T-helper 17 cell (primary cell): ENCODE measurements around the gene EPPIN. TPM values are rescaled to one million over a fixed set of nuclear protein-coding genes. Genes with fewer than 3 reads are reported as not detected.
"Not testable (repeated sequence)": the region's sequence is repeated elsewhere in the genome, so short reads cannot be mapped to it uniquely, and the experiment has no call there.

Experiments
- ATAC-seq: fragments of 150-1000 bp; cut with Tn5 transposase; 2 replicates; pipeline ENCODE4 v1.10.0; 2021; ENCODE audit warnings: mild to moderate bottlenecking, moderate library complexity
- DNase-seq, 3 donors: peaks; one replicate each; pipeline versions ENCODE4 v3.0.0 to v3.0.0-alpha.2; 2020 to 2021
- H3K9me3 ChIP-seq: one replicate; pipeline ENCODE4 v1.7.0; 2013; ENCODE audit warnings: low read length, mild to moderate bottlenecking; ENCODE audit not compliant: control insufficient read depth, poor library complexity, severe bottlenecking
- H3K27ac Mint-ChIP-seq: one replicate; pipeline ENCODE4 v1.8.0; 2022; ENCODE audit warnings: mild to moderate bottlenecking, moderate library complexity, mixed read lengths
- H3K27me3 Mint-ChIP-seq: one replicate; pipeline ENCODE4 v1.8.0; 2022; ENCODE audit warnings: mixed read lengths
- H3K36me3 Mint-ChIP-seq: one replicate; pipeline ENCODE4 v1.8.0; 2022; ENCODE audit warnings: low read depth, mixed read lengths
- H3K4me1 Mint-ChIP-seq: one replicate; pipeline ENCODE4 v1.8.0; 2022; ENCODE audit warnings: mild to moderate bottlenecking, mixed read lengths
- H3K4me3 Mint-ChIP-seq: one replicate; pipeline ENCODE4 v1.8.0; 2022; ENCODE audit warnings: mild to moderate bottlenecking, moderate library complexity, mixed read lengths
- total RNA-seq, 4 donors: library from RNA in 2 of 4; stranded (reverse) in 2 of 4; gene quantifications; one replicate each; pipeline ENCODE4 v1.2.3 and lab custom pipeline; 2022 to 2026

Gene EPPIN
- total RNA-seq (not detected), total RNA-seq (lab: John Stamatoyannopoulos, UW) (0 reads per million in 2 donors)

DNA sequence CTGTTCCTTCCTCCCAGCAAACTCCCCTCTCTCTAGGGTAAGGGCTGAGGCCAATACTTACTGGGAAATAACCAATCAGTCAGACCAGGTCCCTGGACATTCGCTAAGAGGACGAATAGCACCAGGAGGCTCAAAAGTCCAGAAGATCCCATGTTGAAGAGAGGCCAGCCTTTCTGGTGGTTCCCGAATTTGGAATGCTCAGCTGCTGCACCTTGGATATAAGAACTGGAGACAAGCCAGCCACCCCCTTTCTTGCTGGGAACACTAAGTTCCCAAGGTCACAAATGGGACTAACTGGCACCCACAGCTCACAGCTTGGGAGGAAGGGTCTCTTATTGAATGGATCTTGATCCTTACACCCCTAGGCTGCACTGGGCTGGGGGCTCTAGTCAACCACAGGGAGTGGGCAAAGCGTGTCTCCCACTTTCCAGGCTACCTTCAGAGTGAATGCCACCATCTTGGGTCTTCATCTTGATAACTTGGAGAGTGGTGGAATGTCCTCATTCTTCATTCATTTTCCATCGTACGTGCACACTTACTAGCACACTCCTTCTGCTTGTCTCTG, at the start of gene EPPIN:
EPPIN (minus strand) TSS at position 196 of the 565 bp plus-strand sequence; CDS start at position 152, 44 bp downstream.
- DNase-seq (no peak), ATAC-seq (no peak)
- Mint-ChIP-seq H3K36me3 (peaks cover 5% of the 10 kb centered on the region), H3K4me1 (peaks cover 2% of the 10 kb centered on the region), H3K27me3 (peaks cover 52% of the 10 kb centered on the region), H3K4me3 (no peak within 1 kb of the TSS), H3K27ac (no peak within 1 kb of the TSS)
- no peaks in the 10 kb centered on the region for H3K9me3 ChIP-seq

DNA sequence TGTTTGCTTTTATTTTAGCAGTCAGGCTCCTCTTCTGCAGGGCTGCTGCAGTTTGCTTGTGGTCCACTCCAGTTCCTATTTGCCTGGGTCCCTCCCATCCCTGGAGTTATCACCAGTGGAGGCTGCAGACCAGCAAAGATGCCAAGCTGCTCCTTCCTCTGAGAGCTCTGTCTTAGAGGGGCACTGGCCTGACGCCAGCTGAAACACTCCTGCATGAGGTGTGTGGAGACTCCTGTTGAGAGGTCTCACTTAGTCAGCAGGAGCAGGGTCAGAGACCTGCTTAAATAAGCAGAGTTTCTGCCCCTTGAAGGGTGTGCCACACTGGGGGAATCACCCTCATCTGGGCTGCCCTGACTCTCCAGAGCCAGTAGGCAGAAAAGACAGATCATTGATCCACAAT, 48.0 kb upstream of the EPPIN start:
- Mint-ChIP-seq H3K4me3 (no peak overlapping the region), H3K27ac (no peak overlapping the region), H3K4me1 (no peaks in the 10 kb centered on the region), H3K27me3 (peaks cover 76% of the 10 kb centered on the region), H3K36me3 (no peaks in the 10 kb centered on the region)
- no peak for DNase-seq
- no peaks in the 10 kb centered on the region for H3K9me3 ChIP-seq
- ATAC-seq, result no peak

DNA sequence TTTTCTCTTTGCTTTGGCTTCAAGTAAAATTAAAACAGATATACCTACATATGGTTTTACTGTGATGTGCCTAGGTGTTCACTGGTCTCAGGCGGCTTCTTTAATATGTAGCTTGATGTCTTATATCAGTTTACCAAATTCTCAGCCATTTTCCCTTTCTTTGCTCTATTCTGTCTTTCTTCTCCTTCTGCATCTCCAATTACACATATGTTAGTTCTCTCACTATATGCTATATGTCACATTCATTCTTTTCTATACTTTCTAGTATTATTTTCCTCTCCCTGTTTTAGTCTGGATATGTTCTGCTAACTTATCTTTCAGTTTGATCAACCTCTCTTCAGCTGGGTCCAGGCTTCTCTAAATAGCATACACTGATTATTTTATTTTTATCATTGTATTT, 46.3 kb upstream of the EPPIN start:
- H3K36me3 Mint-ChIP-seq, result no peaks in the 10 kb centered on the region
- H3K4me3 Mint-ChIP-seq, result no peak overlapping the region
- ATAC-seq, result no peak

DNA sequence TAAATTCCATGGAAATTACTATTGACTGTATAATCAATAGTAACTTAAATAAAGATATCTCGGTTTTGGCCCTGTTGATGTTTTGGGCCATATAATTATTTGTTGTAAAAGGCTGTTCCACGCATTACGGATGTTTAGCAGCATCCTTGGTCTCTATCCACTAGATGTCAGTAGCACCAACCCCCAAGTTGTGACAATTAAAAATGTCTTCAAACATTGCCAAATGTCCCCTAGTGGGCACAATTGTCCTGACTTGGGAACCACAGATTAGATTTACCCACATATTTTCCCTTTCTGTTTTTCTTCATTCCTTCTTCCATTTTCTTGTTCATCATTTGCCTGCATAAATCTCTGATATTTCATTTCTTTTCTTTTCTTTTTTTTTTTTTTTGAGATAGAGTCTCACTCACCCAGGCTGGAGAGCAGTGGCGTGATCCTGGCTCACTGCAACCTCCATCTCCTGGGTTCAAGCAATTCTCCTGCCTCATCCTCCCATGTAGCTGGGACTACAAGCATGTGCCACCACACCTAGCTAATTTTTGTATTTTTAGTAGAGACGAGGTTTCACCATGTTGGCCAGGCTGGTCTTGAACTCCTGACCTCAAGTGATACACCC, 45.5 kb upstream of the EPPIN start:
- Mint-ChIP-seq H3K36me3 (no peaks in the 10 kb centered on the region), H3K4me3 (no peak overlapping the region), H3K27me3 (peaks cover 54% of the 10 kb centered on the region), H3K27ac (no peak overlapping the region), H3K4me1 (no peaks in the 10 kb centered on the region)
- no peaks in the 10 kb centered on the region for H3K9me3 ChIP-seq
- no peak for DNase-seq
- peak; percentile 69 for ATAC-seq

More for the DNA sequence above, 46.3 kb upstream of the EPPIN start:
- Mint-ChIP-seq H3K4me1 (no peaks in the 10 kb centered on the region), H3K27me3 (peaks cover 62% of the 10 kb centered on the region), H3K27ac (no peak overlapping the region)
- no peak for DNase-seq
- H3K9me3 ChIP-seq, result no peaks in the 10 kb centered on the region

DNA sequence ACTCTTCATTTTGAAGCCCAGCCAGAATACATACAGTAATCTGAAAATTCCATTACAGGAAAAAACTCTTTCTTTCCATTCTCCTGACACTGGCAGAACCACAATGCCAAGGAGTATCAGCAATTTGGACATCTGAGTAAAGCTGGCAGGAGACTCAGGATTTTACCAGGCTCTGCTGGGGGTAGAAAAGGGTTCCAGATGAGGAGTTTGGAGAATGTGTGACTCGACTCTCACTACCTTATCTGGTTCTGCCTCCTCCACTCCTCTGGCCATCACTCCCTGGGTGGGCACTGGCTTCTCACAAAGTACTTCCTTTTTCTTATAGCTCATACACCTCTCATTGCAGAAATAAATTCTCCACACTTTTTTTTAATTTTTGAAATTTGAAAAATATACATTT, 42.5 kb upstream of the EPPIN start:
- Mint-ChIP-seq H3K27ac (no peak overlapping the region), H3K27me3 (peaks cover 30% of the 10 kb centered on the region), H3K4me1 (no peaks in the 10 kb centered on the region), H3K36me3 (no peaks in the 10 kb centered on the region), H3K4me3 (no peak overlapping the region)
- no peak for DNase-seq
- H3K9me3 ChIP-seq, result no peaks in the 10 kb centered on the region
- no peak for ATAC-seq

DNA sequence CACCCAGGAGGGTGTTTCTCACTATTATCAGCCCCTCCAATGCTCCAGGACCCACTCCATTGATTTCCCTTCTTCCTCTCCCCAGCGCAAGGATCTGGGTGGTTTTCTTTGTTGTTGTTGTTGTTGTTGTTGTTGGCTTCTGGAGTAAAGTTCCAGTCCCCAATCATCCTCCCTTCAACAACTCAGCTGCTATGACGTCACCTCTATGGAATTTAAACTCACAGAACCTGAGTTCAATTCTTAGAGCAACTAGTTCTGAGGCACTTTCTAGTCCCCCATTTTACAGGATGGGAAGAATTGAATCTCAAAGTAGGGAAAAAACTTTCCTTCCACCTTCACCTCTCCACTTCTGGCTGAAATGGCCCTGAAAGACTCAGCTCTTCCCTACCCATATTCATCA, 41.6 kb upstream of the EPPIN start:
- H3K9me3 ChIP-seq, result no peaks in the 10 kb centered on the region
- Mint-ChIP-seq H3K36me3 (no peaks in the 10 kb centered on the region), H3K4me3 (no peak overlapping the region), H3K27ac (no peak overlapping the region), H3K4me1 (no peaks in the 10 kb centered on the region), H3K27me3 (peaks cover 24% of the 10 kb centered on the region)
- ATAC-seq (no peak), DNase-seq (no peak)

DNA sequence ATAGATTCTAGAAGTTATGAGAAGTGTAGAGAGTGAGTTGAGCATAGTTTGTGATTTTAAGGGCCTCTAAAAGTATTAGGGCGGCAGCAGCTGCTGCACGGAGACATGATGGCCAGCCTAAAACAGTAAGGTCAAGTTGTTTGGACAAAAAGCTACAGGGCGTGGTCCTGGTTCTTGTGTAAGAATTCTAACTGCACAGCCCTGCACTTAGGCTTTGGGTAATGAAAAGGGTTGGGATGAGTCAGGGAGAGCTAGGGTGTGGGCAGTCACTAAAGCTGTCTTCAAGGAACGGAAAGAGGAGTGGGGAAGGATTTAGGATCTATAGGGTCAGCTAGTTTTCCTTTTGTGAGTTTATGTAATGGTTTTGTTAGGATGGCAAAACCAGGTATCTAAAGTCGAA, 38.8 kb upstream of the EPPIN start:
- not testable (repeated sequence) for H3K9me3 ChIP-seq, H3K4me3 Mint-ChIP-seq, H3K36me3 Mint-ChIP-seq, H3K4me1 Mint-ChIP-seq, DNase-seq, H3K27ac Mint-ChIP-seq, ATAC-seq
- peaks cover 14% of the 10 kb centered on the region for H3K27me3 Mint-ChIP-seq

DNA sequence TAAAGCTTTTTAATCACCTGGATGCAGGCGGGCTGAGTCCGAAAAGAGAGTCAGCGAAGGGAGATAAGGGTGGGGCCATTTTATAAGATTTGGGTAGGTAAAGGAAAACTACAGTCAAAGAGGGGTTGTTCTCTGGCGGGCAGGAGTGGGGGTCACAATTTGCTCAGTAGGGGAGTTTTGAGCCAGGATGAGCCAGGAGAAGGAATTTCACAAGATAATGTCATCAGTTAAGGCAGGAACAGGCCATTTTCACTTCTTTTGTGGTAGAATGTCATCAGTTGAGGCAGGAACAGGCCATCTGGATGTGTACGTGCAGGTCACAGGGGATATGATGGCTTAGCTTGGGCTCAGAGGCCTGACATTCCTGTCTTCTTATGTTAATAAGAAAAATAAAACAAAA, 37.1 kb upstream of the EPPIN start:
- H3K36me3 Mint-ChIP-seq, H3K4me3 Mint-ChIP-seq, ATAC-seq: not testable (repeated sequence)

DNA sequence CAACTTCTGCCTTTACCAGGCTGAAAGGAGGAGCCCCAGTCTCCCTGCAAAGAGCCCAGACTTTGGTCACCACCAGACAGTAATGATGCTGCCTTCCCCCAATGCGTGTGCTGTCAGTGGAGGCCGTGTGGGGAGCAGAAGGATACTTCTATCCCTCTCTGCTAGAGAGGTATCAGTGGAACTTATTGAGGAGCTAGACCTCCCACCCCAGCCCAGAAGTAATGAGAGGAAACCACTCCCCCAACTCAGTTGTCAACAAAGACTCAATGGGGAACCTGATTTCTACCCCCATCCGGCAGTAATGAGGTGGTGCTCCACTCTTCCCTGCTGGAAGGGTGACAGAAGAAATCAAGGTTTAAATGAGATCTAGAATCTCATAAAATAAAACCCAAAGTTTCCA, 36.3 kb upstream of the EPPIN start:
- Mint-ChIP-seq H3K27ac (no peak overlapping the region), H3K27me3 (peaks cover 30% of the 10 kb centered on the region), H3K36me3 (no peaks in the 10 kb centered on the region), H3K4me1 (no peaks in the 10 kb centered on the region), H3K4me3 (no peak overlapping the region)
- no peaks in the 10 kb centered on the region for H3K9me3 ChIP-seq
- DNase-seq, result no peak
- ATAC-seq, result no peak

More for the DNA sequence above, 37.1 kb upstream of the EPPIN start:
- not testable (repeated sequence) for H3K27ac Mint-ChIP-seq, DNase-seq, H3K9me3 ChIP-seq, H3K4me1 Mint-ChIP-seq
- peaks cover 28% of the 10 kb centered on the region for H3K27me3 Mint-ChIP-seq

DNA sequence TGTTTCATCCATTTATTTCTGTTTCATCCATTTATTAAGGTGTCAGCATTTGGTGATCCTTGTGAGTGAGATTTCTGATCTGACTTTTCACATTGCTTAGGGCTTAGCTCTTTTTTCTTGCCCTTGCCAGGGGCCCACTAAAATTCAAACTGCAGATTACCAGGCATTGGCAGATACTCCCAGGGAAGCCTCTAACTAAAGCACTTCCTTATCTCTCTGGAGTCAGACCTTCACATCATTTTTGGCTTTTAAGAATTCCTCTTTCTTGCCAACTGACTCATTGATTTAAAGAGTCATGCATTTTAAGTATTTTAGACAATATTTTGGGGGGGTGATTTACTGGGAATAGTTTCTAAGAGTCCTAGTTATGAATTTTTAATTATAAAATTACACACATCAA, 34.5 kb upstream of the EPPIN start:
- Mint-ChIP-seq H3K4me1 (no peaks in the 10 kb centered on the region), H3K36me3 (no peaks in the 10 kb centered on the region), H3K4me3 (no peak overlapping the region), H3K27ac (no peak overlapping the region), H3K27me3 (peaks cover 32% of the 10 kb centered on the region)
- ATAC-seq (no peak), DNase-seq (no peak)
- H3K9me3 ChIP-seq, result no peaks in the 10 kb centered on the region

DNA sequence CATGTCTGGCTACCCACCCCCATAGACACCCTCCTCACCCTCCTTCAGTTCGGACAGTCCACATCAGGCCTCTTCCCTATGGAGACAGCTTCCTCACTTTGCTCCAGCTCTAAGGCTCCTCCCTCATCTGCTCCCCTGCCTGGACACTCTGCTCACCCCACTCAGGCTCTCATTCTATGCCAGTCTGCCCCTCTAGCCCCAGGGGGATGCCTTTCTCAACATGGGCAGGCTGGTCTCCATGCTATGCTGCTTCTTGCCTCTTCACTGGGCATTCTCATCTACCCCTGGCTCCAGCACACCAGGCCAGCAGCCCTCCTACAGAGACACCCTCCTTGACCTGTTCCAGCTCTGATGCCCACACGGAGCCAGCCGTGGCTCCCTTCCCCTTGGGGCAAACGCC, 32.0 kb upstream of the EPPIN start, which contains the start of gene WFDC8:
WFDC8 (minus strand) TSS at position 101 of the 400 bp plus-strand sequence; CDS start at position 64, 37 bp downstream.
- H3K27ac Mint-ChIP-seq, result no peak within 1 kb of the TSS
- no peak for ATAC-seq

DNA sequence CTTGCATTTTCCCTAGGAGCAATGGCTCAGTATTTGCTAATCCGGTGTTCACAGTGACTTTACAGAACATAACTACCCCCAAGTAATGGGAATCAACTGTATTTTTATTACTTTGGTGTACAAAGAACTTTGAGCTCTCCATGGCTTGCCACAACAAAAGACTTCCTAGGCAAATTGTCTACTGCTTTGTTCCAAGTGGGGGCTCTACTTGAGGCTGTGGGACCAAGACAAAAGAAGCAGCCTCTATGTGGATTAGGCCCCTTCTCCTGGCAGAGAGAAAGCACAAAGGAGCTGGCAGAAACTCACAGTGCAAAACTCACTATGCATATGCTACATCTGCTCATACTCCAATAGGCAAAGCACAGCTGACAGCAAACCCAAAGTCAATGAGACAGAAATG, 31.0 kb upstream of the EPPIN start:
- no peaks in the 10 kb centered on the region for H3K36me3 Mint-ChIP-seq
- H3K4me1 Mint-ChIP-seq, result no peaks in the 10 kb centered on the region

More for the DNA sequence above, 32.0 kb upstream of the EPPIN start, which contains the start of gene WFDC8:
- H3K9me3 ChIP-seq, result no peaks in the 10 kb centered on the region
- no peak for DNase-seq
- Mint-ChIP-seq H3K27me3 (peaks cover 38% of the 10 kb centered on the region), H3K36me3 (no peaks in the 10 kb centered on the region), H3K4me3 (no peak within 1 kb of the TSS), H3K4me1 (no peaks in the 10 kb centered on the region)

DNA sequence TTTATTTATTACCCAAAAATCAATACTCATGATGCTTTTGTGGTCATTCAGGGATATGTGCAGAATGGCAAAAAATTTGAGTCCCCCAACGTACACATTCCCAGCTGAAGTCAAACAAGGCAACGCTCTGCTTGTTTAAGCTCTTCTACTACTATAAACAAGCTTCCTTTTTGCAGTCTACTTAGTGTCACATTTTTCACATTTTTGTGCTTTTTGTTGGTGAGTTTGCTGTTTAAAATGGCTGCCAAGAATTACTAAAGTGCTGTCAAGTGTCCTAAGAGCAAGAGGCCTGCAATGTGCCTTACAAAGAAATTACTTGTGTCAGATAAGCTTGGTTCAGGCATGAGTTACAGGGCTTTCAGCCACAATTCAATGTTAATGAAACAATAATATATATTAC, 29.8 kb upstream of the EPPIN start:
- Mint-ChIP-seq H3K4me1 (no peaks in the 10 kb centered on the region), H3K27ac (no peak overlapping the region), H3K27me3 (peaks cover 45% of the 10 kb centered on the region), H3K4me3 (no peak overlapping the region), H3K36me3 (no peaks in the 10 kb centered on the region)
- ATAC-seq, result no peak
- DNase-seq, result no peak
- H3K9me3 ChIP-seq, result no peaks in the 10 kb centered on the region

More for the DNA sequence above, 31.0 kb upstream of the EPPIN start:
- H3K9me3 ChIP-seq, result no peaks in the 10 kb centered on the region
- no peak for ATAC-seq
- Mint-ChIP-seq H3K4me3 (no peak overlapping the region), H3K27ac (no peak overlapping the region), H3K27me3 (peaks cover 42% of the 10 kb centered on the region)
- DNase-seq, result no peak

DNA sequence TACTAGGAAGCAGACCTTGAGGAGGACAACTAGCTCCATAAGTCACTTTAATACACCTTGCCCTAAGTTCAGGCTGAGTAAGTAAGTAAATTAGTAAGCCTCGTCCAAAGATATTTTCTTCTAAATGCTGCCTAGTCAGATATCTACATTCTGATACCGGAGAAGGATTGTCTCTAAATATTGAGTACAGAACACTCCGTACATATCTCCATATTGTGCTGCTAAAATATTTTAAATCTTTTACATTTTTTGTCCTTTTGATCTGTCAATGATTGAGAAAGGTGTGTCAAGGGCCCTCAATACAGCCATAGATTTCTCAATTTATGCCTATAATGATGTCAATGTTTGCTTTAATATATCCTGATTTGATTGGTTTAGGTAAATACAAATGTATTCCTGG, 28.7 kb upstream of the EPPIN start:
- Mint-ChIP-seq H3K27ac (no peak overlapping the region), H3K36me3 (no peaks in the 10 kb centered on the region), H3K4me3 (no peak overlapping the region), H3K4me1 (no peaks in the 10 kb centered on the region), H3K27me3 (peaks cover 34% of the 10 kb centered on the region)
- ATAC-seq, result no peak
- no peaks in the 10 kb centered on the region for H3K9me3 ChIP-seq
- no peak for DNase-seq
